ENCODE data around the gene KCNJ18.
"Not testable (repeated sequence)": the region's sequence is repeated elsewhere in the genome, so short reads cannot be mapped to it uniquely, and the experiment has no call there.

KCNJ18 gene

GRCh38 chr17:21686165-21687015 lies 5.9 kb upstream of the KCNJ18 start:
- no peak for DNase-seq

GRCh38 chr17:21687136-21687953 lies 5.0 kb upstream of the KCNJ18 start:
- no peak for DNase-seq

- DNase-seq: no peak
Observed at GRCh38 chr17:21688293-21688949, 3.9 kb upstream of the KCNJ18 start.

- no peak for DNase-seq
Observed at GRCh38 chr17:21689604-21690003, 2.7 kb upstream of the KCNJ18 start.

- DNase-seq: not testable (repeated sequence)
Observed at GRCh38 chr17:21690811-21691210, 1.5 kb upstream of the KCNJ18 start.

- not testable (repeated sequence) for DNase-seq
Observed at GRCh38 chr17:21691481-21691880, 842 bp upstream of the KCNJ18 start.

- DNase-seq: not testable (repeated sequence)
Observed at GRCh38 chr17:21692704-21693065, 362 bp downstream of the KCNJ18 start.

GRCh38 chr17:21693391-21693796 lies 1.1 kb downstream of the KCNJ18 start:
- not testable (repeated sequence) for DNase-seq

GRCh38 chr17:21693937-21694336 lies 1.6 kb downstream of the KCNJ18 start:
- DNase-seq: not testable (repeated sequence)

- DNase-seq: not testable (repeated sequence)
Observed at GRCh38 chr17:21696227-21696626, 3.9 kb downstream of the KCNJ18 start.

GRCh38 chr17:21696842-21697507 lies 4.7 kb downstream of the KCNJ18 start:
- DNase-seq: not testable (repeated sequence)

GRCh38 chr17:21697508-21697860 lies 5.2 kb downstream of the KCNJ18 start:
- DNase-seq: not testable (repeated sequence)

- DNase-seq: not testable (repeated sequence)
Observed at GRCh38 chr17:21698437-21699075, 6.2 kb downstream of the KCNJ18 start.

GRCh38 chr17:21699124-21699523 lies 6.8 kb downstream of the KCNJ18 start:
- not testable (repeated sequence) for DNase-seq

- DNase-seq: not testable (repeated sequence)
Observed at GRCh38 chr17:21699573-21700236, 7.4 kb downstream of the KCNJ18 start.

GRCh38 chr17:21701090-21701489 lies 8.8 kb downstream of the KCNJ18 start:
- not testable (repeated sequence) for DNase-seq

GRCh38 chr17:21702029-21702428 lies 9.7 kb downstream of the KCNJ18 start:
- not testable (repeated sequence) for DNase-seq

- DNase-seq: not testable (repeated sequence)
Observed at GRCh38 chr17:21702521-21702920, 10.2 kb downstream of the KCNJ18 start.

- DNase-seq: not testable (repeated sequence)
Observed at GRCh38 chr17:21702940-21703640, 10.8 kb downstream of the KCNJ18 start.

- DNase-seq: not testable (repeated sequence)
Observed at GRCh38 chr17:21703891-21704872, 11.9 kb downstream of the KCNJ18 start.
